GM13977 (cell line): Measurements from ENCODE around the gene LIPG.

Source experiments
- DNase-seq: peaks from one replicate; pipeline ENCODE4 v3.0.0; 2012; ENCODE audit warnings: low spot score
- CTCF ChIP-seq: IDR thresholded peaks from 2 replicates; pipeline ENCODE4 v1.5.1; 2012; ENCODE audit warnings: mild to moderate bottlenecking, control low read depth; ENCODE audit not compliant: insufficient read depth; ENCODE audit errors: extremely low read depth, missing control alignments
- in situ Hi-C: fragments of 300-500 bp; cut with MboI; formaldehyde crosslinking; loops from one replicate; pipeline ENCODE4 v1.12.0; 2022; ENCODE audit warnings: low sequenced_read_pairs, low pct_unique_long_range_greater_than_20kb, mixed read lengths, inconsistent platforms; ENCODE audit not compliant: unreplicated experiment

LIPG gene

GRCh38 chr18:49623571-49623970 is 61.7 kb downstream of the LIPG start:
- in situ Hi-C loops: no loop called here
- TF ChIP-seq CTCF: no peak
- no peak for DNase-seq

GRCh38 chr18:49625021-49625691 is 63.3 kb downstream of the LIPG start:
- no peak for DNase-seq
- TF ChIP-seq CTCF: no peak
- in situ Hi-C loops: no loop called here

GRCh38 chr18:49626842-49627467 is 65.1 kb downstream of the LIPG start:
- DNase-seq: no peak
- in situ Hi-C loops: no loop called here
- no peak for TF ChIP-seq CTCF

- in situ Hi-C loops: no loop called here
- no peak for TF ChIP-seq CTCF
- no peak for DNase-seq
These were observed 66.3 kb downstream of the LIPG start for GRCh38 chr18:49628119-49628518.

GRCh38 chr18:49628881-49629795 is 67.3 kb downstream of the LIPG start:
- in situ Hi-C loops: no loop called here
- TF ChIP-seq CTCF: peak; percentile 14
- DNase-seq: no peak

- in situ Hi-C loops: no loop called here
- DNase-seq: no peak
- no peak for TF ChIP-seq CTCF
These were observed 68.4 kb downstream of the LIPG start for GRCh38 chr18:49630246-49630699.
